H9 (cell line): ENCODE measurements around the gene CNIH2. TPM values are rescaled to one million over a fixed set of nuclear protein-coding genes. Genes with fewer than 3 reads are reported as not detected.

Experiments used
- DNase-seq: peaks from one replicate; pipeline ENCODE4 v3.0.0-alpha.2; 2017
- H2AFZ ChIP-seq: one replicate; pipeline ENCODE4 v1.6.1; 2013; ENCODE audit warnings: mild to moderate bottlenecking, low read length, control low read depth, moderate library complexity
- H2AK5ac ChIP-seq: 2 replicates; pipeline ENCODE4 v1.6.1; 2013; ENCODE audit warnings: low read length, control low read depth, mixed read lengths; ENCODE audit not compliant: insufficient read length
- H2BK120ac ChIP-seq: one replicate; pipeline ENCODE4 v1.6.1; 2013; ENCODE audit warnings: low read depth, mild to moderate bottlenecking, low read length, control low read depth, inconsistent platforms; ENCODE audit not compliant: poor library complexity, severe bottlenecking
- H2BK12ac ChIP-seq: 2 replicates; pipeline ENCODE4 v1.6.1; 2013; ENCODE audit warnings: low read length, control low read depth, mixed read lengths, low read depth; ENCODE audit not compliant: insufficient read length
- H2BK15ac ChIP-seq: 2 replicates; pipeline ENCODE4 v1.6.1; 2013; ENCODE audit warnings: low read depth, low read length, control low read depth
- H2BK20ac ChIP-seq: one replicate; pipeline ENCODE4 v1.6.1; 2013; ENCODE audit warnings: low read depth, mild to moderate bottlenecking, low read length, control low read depth, inconsistent platforms; ENCODE audit not compliant: poor library complexity, severe bottlenecking
- H2BK5ac ChIP-seq: 2 replicates; pipeline ENCODE4 v1.6.1; 2013; ENCODE audit warnings: low read length, control low read depth, mixed read lengths; ENCODE audit not compliant: insufficient read length
- H3K14ac ChIP-seq: 2 replicates; pipeline ENCODE4 v1.6.1; 2013; ENCODE audit warnings: low read length, control low read depth; ENCODE audit not compliant: insufficient read depth
- H3K18ac ChIP-seq: 2 replicates; pipeline ENCODE4 v1.6.1; 2013; ENCODE audit warnings: low read depth, mild to moderate bottlenecking, mixed read lengths, low read length, control low read depth; ENCODE audit not compliant: insufficient read length
- H3K23ac ChIP-seq: 2 replicates; pipeline ENCODE4 v1.6.1; 2013; ENCODE audit warnings: low read length, control low read depth, mixed read lengths, low read depth; ENCODE audit not compliant: insufficient read length
- H3K23me2 ChIP-seq: 2 replicates; pipeline ENCODE4 v1.6.1; 2013; ENCODE audit warnings: low read depth, mild to moderate bottlenecking, mixed read lengths, low read length, control low read depth; ENCODE audit not compliant: insufficient read length, poor library complexity, severe bottlenecking
- H3K27ac ChIP-seq: 2 replicates; pipeline ENCODE4 v1.5.1; 2013; ENCODE audit warnings: low read length, control low read depth, mixed read lengths, low read depth; ENCODE audit not compliant: insufficient read length
- H3K27me3 ChIP-seq: 2 replicates; pipeline ENCODE4 v1.6.1; 2013; ENCODE audit warnings: low read length, control low read depth, inconsistent platforms; ENCODE audit not compliant: insufficient read depth
- H3K4ac ChIP-seq: 2 replicates; pipeline ENCODE4 v1.6.1; 2013; ENCODE audit warnings: low read depth, mild to moderate bottlenecking, control low read depth, inconsistent platforms, low read length, moderate library complexity
- H3K4me1 ChIP-seq: 2 replicates; pipeline ENCODE4 v1.6.1; 2013; ENCODE audit warnings: low read length, control low read depth, inconsistent platforms; ENCODE audit not compliant: insufficient read depth
- H3K4me2 ChIP-seq: 2 replicates; pipeline ENCODE4 v1.6.1; 2013; ENCODE audit warnings: low read length, control low read depth, mixed read lengths; ENCODE audit not compliant: insufficient read length, insufficient read depth
- H3K56ac ChIP-seq: 2 replicates; pipeline ENCODE4 v1.6.1; 2013; ENCODE audit warnings: low read depth, mild to moderate bottlenecking, mixed read lengths, low read length, control low read depth; ENCODE audit not compliant: insufficient read length
- H3K79me1 ChIP-seq: 2 replicates; pipeline ENCODE4 v1.6.1; 2013; ENCODE audit warnings: low read depth, mild to moderate bottlenecking, moderate library complexity, low read length, control low read depth, inconsistent platforms; ENCODE audit not compliant: insufficient read depth, poor library complexity, severe bottlenecking
- H3K79me2 ChIP-seq: 2 replicates; pipeline ENCODE4 v1.6.1; 2013; ENCODE audit warnings: low read length, control low read depth, inconsistent platforms; ENCODE audit not compliant: insufficient read depth
- H3K9ac ChIP-seq: 2 replicates; pipeline ENCODE4 v1.6.1; 2013; ENCODE audit warnings: low read length, control low read depth, mixed read lengths; ENCODE audit not compliant: insufficient read length; ENCODE audit errors: extremely low read depth
- H3K9me3 ChIP-seq: one replicate; pipeline ENCODE4 v1.6.1; 2013; ENCODE audit warnings: low read depth, low read length, inconsistent platforms; ENCODE audit not compliant: control insufficient read depth
- H3T11ph ChIP-seq: one replicate; pipeline ENCODE4 v1.6.1; 2013; ENCODE audit warnings: mild to moderate bottlenecking, low read length, control low read depth, inconsistent platforms
- H4K20me1 ChIP-seq: one replicate; pipeline ENCODE4 v1.6.1; 2013; ENCODE audit not compliant: control insufficient read depth, insufficient read length, insufficient read depth
- H4K5ac ChIP-seq: 2 replicates; pipeline ENCODE4 v1.6.1; 2013; ENCODE audit warnings: low read depth, mild to moderate bottlenecking, mixed read lengths, low read length, control low read depth; ENCODE audit not compliant: insufficient read length
- H4K8ac ChIP-seq: replicated peaks from 2 replicates; pipeline ENCODE4 v1.6.1; 2013; ENCODE audit warnings: low read length, control low read depth, mixed read lengths, low read depth; ENCODE audit not compliant: insufficient read length
- H4K91ac ChIP-seq: 2 replicates; pipeline ENCODE4 v1.6.1; 2013; ENCODE audit warnings: low read depth, mild to moderate bottlenecking, moderate library complexity, mixed read lengths, low read length, control low read depth; ENCODE audit not compliant: insufficient read length
- H3K27ac Mint-ChIP-seq, 3 experiments: 2 replicates in 2 of 3; 3 replicates in 1 of 3; pipeline ENCODE4 v1.8.0; 2020 to 2021; ENCODE audit warnings: mixed read lengths in 3 of 3, mild to moderate bottlenecking in 1 of 3, moderate library complexity in 1 of 3
- H3K27me3 Mint-ChIP-seq: 2 replicates; pipeline ENCODE4 v1.8.0; 2021; ENCODE audit warnings: low read depth, mild to moderate bottlenecking, moderate library complexity, mixed read lengths
- H3K36me3 Mint-ChIP-seq, 3 experiments: 2 replicates in 2 of 3; 3 replicates in 1 of 3; pipeline ENCODE4 v1.8.0; 2020 to 2021; ENCODE audit warnings: low read depth in 3 of 3, mixed read lengths in 3 of 3; ENCODE audit not compliant: insufficient read depth in 1 of 3
- H3K4me1 Mint-ChIP-seq, 2 experiments: 2 replicates each; pipeline ENCODE4 v1.8.0; 2020; ENCODE audit warnings: mixed read lengths in 2 of 2
- H3K4me3 Mint-ChIP-seq, 2 experiments: 2 replicates in 1 of 2; 3 replicates in 1 of 2; pipeline ENCODE4 v1.8.0; 2020 to 2021; ENCODE audit warnings: mild to moderate bottlenecking in 2 of 2, mixed read lengths in 2 of 2, moderate library complexity in 1 of 2
- H3K9me3 Mint-ChIP-seq, 2 experiments: 2 replicates in 1 of 2; 3 replicates in 1 of 2; pipeline ENCODE4 v1.8.0; 2020; ENCODE audit warnings: mild to moderate bottlenecking in 2 of 2, mixed read lengths in 2 of 2, moderate library complexity in 1 of 2
- WGBS: extraction: QIAGEN DNeasy Blood & Tissue Kit; methylation state at CpG from one replicate; pipeline ENCODE4 v1.1.7; 2013; ENCODE audit warnings: missing lambda C conversion rate, low lambda C conversion rate, mixed read lengths; ENCODE audit not compliant: insufficient read length; ENCODE audit errors: extremely low coverage; 5-methylcytosine and 5-hydroxymethylcytosine counted together
- total RNA-seq: library from RNA; stranded (reverse); gene quantifications from 2 replicates; pipeline ENCODE4 v1.2.1, GENCODE V29; 2021
- TF ChIP-seq, protein P1 (sequence below): fragments of 200-600 bp; sonication (generic); conservative IDR thresholded peaks from 3 replicates; pipeline ENCODE4 v1.8.0; 2021; ENCODE audit warnings: antibody characterized with exemption, mild to moderate bottlenecking

The CNIH2 gene
- total RNA-seq, 1 experiment from 2014 or later, result 12.0 TPM

DNA sequence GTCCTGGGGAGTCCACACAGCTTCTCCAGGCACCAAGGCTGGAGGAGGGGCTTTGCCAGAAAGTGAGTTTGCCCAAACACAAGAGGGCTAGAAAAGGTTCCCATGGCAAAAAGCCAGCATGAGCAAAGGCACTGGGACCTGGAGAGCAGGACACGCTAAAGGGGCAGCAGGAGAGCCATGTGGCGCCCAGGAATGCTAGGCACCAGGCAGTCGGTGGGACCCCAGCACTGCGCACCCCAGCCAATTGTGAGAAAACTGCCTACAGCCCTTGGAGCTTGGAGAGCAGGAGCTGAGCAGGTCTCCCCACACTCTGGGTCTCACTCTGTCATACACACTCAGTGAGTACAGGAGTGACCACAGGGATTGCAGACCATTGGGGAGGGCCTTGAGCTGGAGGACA, 14.7 kb upstream of the CNIH2 start:
- TF ChIP-seq, protein P1, sequence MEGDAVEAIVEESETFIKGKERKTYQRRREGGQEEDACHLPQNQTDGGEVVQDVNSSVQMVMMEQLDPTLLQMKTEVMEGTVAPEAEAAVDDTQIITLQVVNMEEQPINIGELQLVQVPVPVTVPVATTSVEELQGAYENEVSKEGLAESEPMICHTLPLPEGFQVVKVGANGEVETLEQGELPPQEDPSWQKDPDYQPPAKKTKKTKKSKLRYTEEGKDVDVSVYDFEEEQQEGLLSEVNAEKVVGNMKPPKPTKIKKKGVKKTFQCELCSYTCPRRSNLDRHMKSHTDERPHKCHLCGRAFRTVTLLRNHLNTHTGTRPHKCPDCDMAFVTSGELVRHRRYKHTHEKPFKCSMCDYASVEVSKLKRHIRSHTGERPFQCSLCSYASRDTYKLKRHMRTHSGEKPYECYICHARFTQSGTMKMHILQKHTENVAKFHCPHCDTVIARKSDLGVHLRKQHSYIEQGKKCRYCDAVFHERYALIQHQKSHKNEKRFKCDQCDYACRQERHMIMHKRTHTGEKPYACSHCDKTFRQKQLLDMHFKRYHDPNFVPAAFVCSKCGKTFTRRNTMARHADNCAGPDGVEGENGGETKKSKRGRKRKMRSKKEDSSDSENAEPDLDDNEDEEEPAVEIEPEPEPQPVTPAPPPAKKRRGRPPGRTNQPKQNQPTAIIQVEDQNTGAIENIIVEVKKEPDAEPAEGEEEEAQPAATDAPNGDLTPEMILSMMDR, result no peak
- Mint-ChIP-seq H3K4me3 (no peak overlapping the region), H3K4me1 (peaks cover 18 to 19% of the 10 kb centered on the region in 2 experiments), H3K27ac (no peak overlapping the region), H3K9me3 (peaks cover 0 to 2% of the 10 kb centered on the region in 2 experiments; a peak in 1 of 5 replicates), H3K36me3 (peaks cover 22 to 67% (median 62%) of the 10 kb centered on the region in 3 experiments), H3K27me3 (no peaks in the 10 kb centered on the region; the same call in 1 of the 2 replicates)
- no peak overlapping the region for H4K5ac ChIP-seq
- H4K8ac ChIP-seq, result no peak overlapping the region
- H3K4me2 ChIP-seq, result no peak overlapping the region
- no peak overlapping the region for H3K14ac ChIP-seq
- no peak for DNase-seq
- H3K4me1 ChIP-seq, result no peaks in the 10 kb centered on the region
- H2BK20ac ChIP-seq, result no peak overlapping the region
- H3K27ac ChIP-seq, result no peak overlapping the region
- no peaks in the 10 kb centered on the region for H3K79me2 ChIP-seq
- no peak overlapping the region for H3T11ph ChIP-seq
- no peak overlapping the region for H3K9ac ChIP-seq
- no peak overlapping the region for H2BK120ac ChIP-seq
- no peaks in the 10 kb centered on the region for H3K79me1 ChIP-seq
- no peak overlapping the region for H2BK5ac ChIP-seq
- no peak overlapping the region for H3K4ac ChIP-seq
- no peak overlapping the region for H2AFZ ChIP-seq
- H3K9me3 ChIP-seq, result no peaks in the 10 kb centered on the region
- H2AK5ac ChIP-seq, result no peak overlapping the region
- H2BK15ac ChIP-seq, result no peak overlapping the region
- H2BK12ac ChIP-seq, result no peak overlapping the region
- peaks cover 5% of the 10 kb centered on the region for H3K23me2 ChIP-seq
- H3K18ac ChIP-seq, result no peak overlapping the region
- H3K27me3 ChIP-seq, result no peaks in the 10 kb centered on the region
- whole genome bisulfite sequencing, result no CpG with 5 or more reads among the region's 4 CpGs
- H3K56ac ChIP-seq, result no peak overlapping the region
- H4K20me1 ChIP-seq, result peaks cover 2% of the 10 kb centered on the region
- H4K91ac ChIP-seq, result no peak overlapping the region
- H3K23ac ChIP-seq, result no peak overlapping the region
